GM18868 (cell line): ENCODE data around the gene VPS13D.
A peak's percentile ranks its signal among the peaks of the same experiment; 100 is the strongest.

Source experiments
- ATAC-seq: cut with Tn5 transposase; IDR thresholded peaks from one replicate; pipeline ENCODE4 v1.9.1; 2021; ENCODE audit warnings: mild to moderate bottlenecking, moderate library complexity; ENCODE audit not compliant: unreplicated experiment

Gene VPS13D

GRCh38 chr1:12417389-12417788 is 187.6 kb downstream of the VPS13D start:
- ATAC-seq: no peak

DNA sequence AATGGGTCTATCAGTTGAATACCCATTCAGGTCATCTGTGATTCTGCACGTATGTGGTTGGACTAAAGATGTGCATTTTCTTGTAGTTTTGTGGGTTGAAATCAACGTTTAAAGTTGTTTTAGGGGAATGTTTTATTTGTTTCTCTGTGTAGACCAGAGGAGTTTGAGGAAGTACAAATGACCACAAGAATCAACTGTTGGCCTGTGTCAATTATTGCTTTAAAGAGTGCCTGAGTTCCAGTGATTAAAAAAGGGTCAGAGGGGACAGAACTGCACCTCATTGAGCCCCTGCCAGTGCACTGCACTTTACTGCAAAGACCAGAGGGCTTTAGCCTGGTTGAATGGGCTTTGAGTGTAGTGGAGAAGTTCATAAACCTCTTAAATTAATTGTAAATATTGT is 190.3 kb downstream of the VPS13D start:
- ATAC-seq: no peak

GRCh38 chr1:12422488-12422887 is 192.7 kb downstream of the VPS13D start:
- no peak for ATAC-seq

DNA sequence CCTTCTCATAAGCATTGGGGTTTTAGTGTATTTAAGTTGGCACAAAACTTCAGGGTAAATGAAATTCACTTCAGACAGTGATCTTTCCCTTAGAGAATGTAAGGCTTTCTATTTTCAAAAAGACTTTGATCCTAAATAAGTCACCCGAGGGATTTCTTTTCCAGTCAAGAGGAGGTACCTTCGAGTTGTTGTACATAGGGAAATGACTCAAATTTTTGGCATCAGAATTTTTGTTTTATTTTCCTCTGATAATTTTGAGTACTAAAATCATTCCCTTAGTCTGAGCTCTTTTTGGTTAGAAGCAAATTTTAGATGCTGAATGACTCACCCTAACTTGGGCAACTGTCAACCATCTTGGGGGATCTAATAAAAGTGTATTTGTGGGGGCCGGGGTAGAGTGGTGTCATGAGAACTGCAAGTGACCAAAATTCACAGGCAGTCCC is 194.3 kb downstream of the VPS13D start:
- ATAC-seq: no peak

DNA sequence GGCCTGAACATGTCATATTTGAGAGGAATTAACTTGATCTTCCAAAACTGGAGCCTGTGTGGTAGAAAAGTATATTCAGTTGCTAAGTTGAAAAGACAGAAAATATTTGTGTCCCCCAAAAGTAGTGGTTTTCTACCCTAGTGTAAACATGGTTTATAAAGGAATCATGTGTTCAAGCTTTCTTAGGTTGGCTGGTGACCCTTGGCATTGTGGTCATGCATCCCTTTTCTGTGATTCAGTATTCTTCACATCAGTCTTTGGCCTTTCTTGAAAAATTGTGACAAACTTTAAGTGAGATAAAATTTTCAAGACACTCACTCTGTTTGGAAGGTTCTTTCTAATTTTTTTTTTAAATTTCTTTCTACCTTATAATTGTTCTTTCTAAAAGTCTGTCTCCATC is 195.0 kb downstream of the VPS13D start:
- ATAC-seq: no peak

DNA sequence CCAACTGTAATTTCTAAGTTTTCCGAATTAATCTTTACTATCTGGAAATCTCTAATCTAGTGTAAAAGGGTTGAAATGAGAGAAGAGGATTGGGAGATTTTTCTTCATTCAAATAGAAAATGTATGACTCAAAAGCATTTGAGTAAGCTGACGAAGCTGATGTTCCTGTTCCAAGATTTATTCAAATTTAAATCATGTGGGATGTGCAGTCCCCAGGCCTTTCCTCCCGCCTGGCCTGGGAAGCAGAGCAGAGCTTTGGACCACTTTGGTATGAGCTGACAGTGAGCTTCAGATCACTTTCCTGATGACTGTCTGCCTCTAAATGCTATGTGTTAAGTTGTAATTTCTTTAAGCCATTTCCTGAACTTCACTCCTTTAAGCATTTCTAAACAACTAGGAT is 196.2 kb downstream of the VPS13D start:
- no peak for ATAC-seq

- no peak for ATAC-seq
These were observed 198.5 kb downstream of the VPS13D start for GRCh38 chr1:12428334-12428733.

DNA sequence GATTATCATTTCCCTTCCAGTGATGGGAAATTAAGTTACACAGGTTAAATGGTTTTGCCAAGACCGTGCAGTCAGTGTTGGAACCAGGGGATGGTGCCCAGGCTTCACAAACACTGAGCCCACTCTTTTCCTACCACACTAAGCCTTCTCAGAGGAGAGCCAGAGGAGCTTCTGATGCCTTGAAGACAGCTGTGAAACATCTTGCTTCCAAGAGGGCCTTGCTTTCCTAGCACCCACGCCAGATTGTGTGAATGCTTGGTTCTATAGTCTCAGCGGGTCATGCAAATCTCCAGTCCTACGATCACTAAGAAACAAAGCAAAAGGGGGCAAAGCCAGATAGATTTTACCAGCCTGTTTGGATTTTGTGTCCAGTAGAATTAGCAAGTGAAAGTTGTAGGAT is 200.7 kb downstream of the VPS13D start:
- ATAC-seq: no peak

DNA sequence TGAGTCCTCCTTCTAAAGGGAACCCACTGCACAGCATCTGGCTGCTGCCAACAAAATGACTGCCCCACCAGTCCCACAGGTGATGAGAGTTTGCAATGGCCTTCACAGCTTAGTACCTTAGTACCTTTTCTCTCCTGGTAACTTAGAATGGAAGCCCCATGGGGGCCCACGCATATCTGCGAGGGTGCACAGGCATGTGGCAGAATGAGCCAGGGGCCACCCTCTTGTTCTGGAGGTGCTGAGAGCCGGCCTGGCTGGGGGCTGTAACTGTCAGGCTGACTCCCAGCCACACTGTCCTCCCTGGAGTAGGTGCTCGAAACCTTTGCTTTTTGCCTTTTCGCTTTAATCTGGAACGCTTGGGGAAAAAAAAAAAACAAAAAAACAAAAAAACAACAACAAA is 203.1 kb downstream of the VPS13D start:
- no peak for ATAC-seq

DNA sequence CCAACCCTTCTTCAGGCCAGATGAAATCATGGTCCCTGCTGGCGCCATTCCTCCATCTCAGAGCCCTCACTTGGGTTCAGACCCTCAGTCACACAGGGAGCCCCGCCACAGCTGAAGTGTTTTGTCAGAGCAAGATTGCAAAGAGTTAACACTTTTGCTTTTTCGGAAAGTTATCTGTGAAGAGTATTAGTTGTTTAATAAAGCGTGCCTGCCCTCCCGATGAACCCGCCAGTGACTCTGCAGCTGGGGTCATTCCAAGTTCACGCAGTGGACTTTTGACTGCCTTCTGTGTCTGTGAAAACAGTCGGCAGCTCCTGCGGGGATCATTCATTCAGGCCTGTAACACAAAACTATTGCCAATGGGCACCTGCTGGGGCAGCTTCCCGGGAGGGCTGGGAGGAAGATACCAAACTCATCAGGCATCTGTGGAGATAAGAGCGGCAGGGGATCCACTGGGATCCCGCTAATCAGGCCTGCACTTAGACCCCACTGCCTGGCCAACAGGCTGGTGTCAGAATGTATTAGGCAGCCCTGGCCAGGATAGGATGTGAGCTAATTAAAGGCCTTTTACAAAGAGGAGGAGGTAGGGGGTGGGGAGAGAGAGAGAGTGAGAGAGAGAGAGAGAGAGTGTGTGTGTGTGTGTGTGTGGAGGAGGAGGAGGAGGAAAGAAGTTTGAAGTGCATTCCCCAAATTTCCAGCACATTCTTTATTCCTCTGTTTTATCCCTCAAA is 203.7 kb downstream of the VPS13D start:
- no peak for ATAC-seq

GRCh38 chr1:12434174-12434573 is 204.3 kb downstream of the VPS13D start:
- peak; percentile 44 for ATAC-seq

DNA sequence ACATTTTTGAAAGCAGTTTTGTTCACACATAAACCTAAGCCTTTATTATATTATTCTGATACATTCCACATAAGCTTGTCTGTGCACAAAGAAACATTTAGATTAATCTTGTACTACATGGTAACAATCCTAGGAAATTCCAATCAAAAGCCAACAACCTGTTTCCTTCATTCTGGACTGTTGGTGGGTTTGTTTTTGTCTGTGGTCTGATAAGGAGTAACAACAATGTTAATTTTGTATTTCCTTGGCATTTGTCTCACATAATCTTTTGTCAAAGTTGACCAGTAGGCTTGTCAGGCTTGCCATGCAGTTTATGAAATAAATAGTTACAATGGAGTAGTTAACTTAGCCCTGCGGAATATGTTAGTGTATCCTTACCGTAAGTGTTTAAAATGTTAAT is 204.9 kb downstream of the VPS13D start:
- no peak for ATAC-seq

DNA sequence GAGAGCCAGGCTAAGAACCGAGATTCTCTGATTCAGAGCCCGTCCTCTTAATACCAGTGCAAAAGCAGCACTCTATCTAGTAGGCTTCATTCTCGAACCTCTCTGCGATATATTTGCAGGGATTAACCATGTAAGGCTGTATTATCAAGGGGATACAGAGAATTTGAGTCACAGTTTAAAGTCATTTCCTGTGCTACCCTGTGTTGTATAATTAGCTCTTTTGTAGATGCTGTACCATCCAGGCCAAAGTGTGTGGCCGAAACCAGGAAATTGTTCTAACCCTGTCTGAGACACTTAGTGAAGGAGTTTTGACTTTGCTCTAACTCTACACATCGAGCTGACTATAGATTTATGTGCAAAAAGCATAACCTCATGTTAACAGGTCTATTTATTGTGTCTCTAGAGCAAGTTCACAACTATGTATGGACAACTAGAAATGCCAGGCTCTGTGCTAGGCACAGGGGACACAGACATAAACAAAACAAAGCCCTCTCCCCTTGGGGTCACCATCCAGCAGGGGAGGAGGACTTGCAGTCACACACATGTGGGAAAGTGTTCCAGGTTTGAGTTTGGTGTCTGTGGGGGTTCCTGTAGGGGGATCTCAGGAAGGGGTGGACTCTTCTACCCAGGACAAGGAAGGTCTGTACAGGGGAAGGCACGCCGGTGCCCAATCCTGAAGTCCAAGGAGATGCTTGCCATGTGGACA is 206.0 kb downstream of the VPS13D start:
- ATAC-seq: peak; percentile 79

DNA sequence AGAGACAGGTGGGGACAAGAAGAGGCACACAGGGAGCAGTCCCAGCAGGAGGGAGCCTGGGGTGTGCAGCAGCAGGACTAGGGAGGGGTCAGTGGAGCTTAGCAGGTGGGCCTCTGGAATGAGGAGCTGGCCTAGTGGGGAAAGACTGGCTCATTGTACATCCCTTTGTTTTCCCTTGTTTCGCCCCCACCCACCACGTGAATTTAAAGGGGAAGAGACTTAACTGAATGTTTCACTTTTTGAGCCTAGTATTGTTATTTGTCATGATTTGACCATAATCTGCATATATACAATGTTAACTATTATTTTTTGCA is 206.5 kb downstream of the VPS13D start:
- no peak for ATAC-seq

GRCh38 chr1:12436817-12437599 is 207.2 kb downstream of the VPS13D start:
- no peak for ATAC-seq

DNA sequence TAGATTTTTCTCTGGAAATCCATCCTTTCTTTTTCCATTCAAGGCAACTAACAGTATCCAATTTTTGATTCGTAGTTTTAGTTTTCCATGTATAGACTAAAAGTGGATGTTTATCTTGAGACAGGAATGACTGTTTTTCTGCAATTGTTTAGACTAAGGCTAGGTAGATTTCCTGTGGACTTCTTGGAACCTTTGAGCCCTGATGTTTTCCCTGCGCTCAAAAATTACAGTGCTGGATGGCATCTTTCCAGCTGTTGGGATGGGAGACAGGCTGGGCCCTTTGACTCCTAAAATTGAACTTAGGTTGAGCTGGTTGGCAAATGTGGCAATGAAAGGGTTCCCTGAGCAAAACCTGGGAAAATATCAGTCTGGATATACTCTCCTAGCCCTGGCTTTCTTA is 207.8 kb downstream of the VPS13D start:
- no peak for ATAC-seq

- no peak for ATAC-seq
These were observed 208.6 kb downstream of the VPS13D start for GRCh38 chr1:12438349-12438924.

DNA sequence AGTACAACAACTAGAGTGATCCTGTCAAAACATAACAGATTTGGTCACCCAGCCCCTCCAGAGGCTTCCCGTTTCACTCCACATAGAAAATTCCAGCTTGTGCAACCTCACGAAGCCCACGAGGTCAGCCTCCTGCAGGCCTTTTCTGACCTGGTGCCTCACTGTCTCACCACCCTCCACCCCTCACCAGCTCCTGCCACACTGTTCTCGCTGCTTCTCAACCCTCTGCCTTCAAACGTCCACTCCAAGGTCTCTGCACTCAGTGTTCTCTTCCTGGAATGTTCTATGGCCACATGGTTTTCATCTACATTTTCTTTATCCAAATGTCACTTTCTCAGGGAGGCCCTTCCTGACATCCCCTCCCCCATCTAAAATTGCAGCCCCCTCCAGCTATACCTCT is 209.2 kb downstream of the VPS13D start:
- no peak for ATAC-seq

DNA sequence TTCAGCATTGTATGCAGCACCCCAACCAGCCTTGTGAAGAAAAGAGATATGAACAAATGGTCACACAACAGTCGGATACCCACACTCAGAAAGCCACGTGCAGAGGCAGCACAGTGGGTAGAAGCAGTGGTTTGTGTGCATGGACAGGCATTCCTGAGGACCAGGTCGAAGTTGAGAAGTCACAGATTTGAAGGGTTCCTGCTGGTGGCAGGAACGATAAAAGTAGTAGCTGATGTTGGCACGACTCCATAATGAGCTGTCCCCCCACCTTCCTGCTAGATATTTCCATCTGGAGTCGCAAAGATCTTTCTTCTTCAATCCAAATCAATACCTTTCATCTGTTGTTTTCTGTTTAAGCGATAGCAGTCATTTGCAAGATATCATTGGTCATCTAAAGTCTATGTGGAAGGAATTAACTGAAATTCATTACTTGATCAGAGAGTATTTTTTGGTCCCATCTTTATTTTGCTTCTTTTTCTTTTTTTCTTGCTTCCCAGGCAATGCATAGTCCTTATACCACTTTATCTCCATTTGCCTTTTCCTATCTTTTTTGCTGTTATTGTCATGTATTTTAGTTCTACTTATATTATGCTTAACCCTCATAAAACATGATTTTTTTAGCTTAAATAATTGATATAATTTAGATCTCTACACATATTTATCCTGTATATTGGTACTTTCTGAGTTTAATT is 211.7 kb downstream of the VPS13D start:
- ATAC-seq: no peak

DNA sequence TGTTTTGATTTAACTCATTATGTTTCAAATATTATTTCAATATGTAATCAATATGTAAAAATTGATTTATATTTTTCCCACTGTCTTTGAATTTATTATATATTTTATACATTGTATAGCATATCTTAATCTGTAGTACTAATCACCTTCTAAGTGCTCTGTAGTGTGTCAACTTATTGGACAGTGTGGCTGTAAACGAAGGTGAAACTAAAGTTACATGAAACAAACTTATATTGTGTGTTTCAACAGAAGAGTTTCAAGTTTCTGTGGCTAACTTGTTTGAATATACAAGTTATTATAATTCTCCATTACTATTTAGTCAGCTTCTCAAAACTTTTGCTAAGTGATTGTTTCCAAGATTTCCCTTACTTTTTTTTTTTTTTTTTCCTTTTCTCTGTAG is 212.4 kb downstream of the VPS13D start:
- ATAC-seq: no peak

DNA sequence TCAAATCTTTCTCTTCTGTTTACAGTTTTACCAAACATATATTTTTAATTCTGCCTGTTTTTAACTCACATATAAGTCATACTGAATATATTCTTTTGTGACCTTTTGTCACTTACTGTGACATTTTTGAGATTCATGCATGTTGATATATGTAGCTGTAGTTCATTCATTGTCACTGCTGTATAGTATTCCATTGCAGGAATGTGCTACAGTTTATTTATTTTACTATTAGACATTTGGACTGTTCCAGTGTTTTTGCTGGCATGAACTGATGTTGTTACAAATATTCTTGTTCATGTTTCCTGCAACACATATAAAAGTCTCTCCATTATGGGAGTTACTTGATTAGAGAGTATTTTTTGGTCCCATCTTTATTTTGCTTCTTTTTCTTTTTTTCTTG is 213.3 kb downstream of the VPS13D start:
- ATAC-seq: no peak
